ENCODE data around the gene WDFY4. TPM values are rescaled to one million over a fixed set of nuclear protein-coding genes. Genes with fewer than 3 reads are reported as not detected.

WDFY4 gene
- total RNA-seq, 1 experiment from 2014 or later, result not detected

DNA sequence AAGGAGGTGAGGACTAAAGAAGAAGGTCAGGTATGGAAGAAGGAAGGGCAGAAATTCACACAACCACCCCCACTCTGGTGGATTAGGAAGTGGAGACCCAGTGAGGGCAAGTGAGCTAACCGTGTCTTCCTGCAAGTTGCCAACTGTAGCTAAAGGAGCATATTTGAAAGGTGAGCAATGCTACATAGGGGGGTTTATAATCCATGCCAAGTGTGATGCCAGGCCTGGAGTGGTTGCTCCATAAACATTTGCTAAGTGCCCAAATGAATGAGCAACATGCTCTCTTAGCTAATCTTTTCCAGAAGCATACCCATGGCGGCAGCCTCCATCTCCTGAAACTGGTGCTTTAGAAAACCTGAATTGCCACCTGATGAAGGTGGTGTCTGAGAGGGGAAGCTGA, 133.4 kb downstream of the WDFY4 start:
- peaks cover 8 to 10% of the 10 kb centered on the region in 2 experiments for H3K4me1 Mint-ChIP-seq
- Histone ChIP-seq H4K20me1 (ENCODE audit: control insufficient read depth, insufficient read depth, insufficient read length) (no peaks in the 10 kb centered on the region), H2AFZ (ENCODE audit: low read length) (no peak overlapping the region), H3K56ac (ENCODE audit: insufficient read length, low read depth, low read length) (no peak overlapping the region), H2BK12ac (ENCODE audit: insufficient read length, low read depth, low read length) (no peak overlapping the region), H2BK5ac (ENCODE audit: insufficient read length, low read length) (no peak overlapping the region), H3K23me2 (ENCODE audit: insufficient read length, low read depth, low read length, poor library complexity, severe bottlenecking) (no peaks in the 10 kb centered on the region), H3K4ac (ENCODE audit: low read depth, low read length) (no peak overlapping the region), H3K18ac (ENCODE audit: insufficient read length, low read depth, low read length) (no peak overlapping the region), H2BK20ac (ENCODE audit: low read depth, low read length, poor library complexity, severe bottlenecking) (no peak overlapping the region), H3K4me2 (ENCODE audit: insufficient read depth, insufficient read length, low read length) (no peak overlapping the region), H4K8ac (replicated peaks; ENCODE audit: insufficient read length, low read depth, low read length) (no peak overlapping the region), H3K23ac (ENCODE audit: insufficient read length, low read depth, low read length) (no peak overlapping the region), H4K91ac (ENCODE audit: insufficient read length, low read depth, low read length) (no peak overlapping the region), H3K79me1 (ENCODE audit: insufficient read depth, low read depth, low read length, poor library complexity, severe bottlenecking) (no peaks in the 10 kb centered on the region), H2BK120ac (ENCODE audit: low read depth, low read length, poor library complexity, severe bottlenecking) (no peak overlapping the region), H3K79me2 (ENCODE audit: insufficient read depth, low read length) (no peaks in the 10 kb centered on the region), H3K4me1 (ENCODE audit: insufficient read depth, low read length) (no peaks in the 10 kb centered on the region), H2AK5ac (ENCODE audit: insufficient read length, low read length) (no peak overlapping the region), H3K27ac (ENCODE audit: insufficient read length, low read depth, low read length) (no peak overlapping the region), H2BK15ac (ENCODE audit: low read depth, low read length) (no peak overlapping the region), H3K27me3 (ENCODE audit: insufficient read depth, low read length) (peaks cover 4% of the 10 kb centered on the region; the same call in 1 of the 2 replicates), H3K9ac (ENCODE audit: extremely low read depth, insufficient read length, low read length) (no peak overlapping the region), H3K9me3 (ENCODE audit: control insufficient read depth, low read depth, low read length) (no peaks in the 10 kb centered on the region), H3T11ph (ENCODE audit: low read length) (no peak overlapping the region), H3K14ac (ENCODE audit: insufficient read depth, low read length) (no peak overlapping the region), H4K5ac (ENCODE audit: insufficient read length, low read depth, low read length) (no peak overlapping the region)
- no peak overlapping the region for H3K4me3 Mint-ChIP-seq
- no peak overlapping the region for H3K27ac Mint-ChIP-seq
- H3K9me3 Mint-ChIP-seq, result no peaks in the 10 kb centered on the region; a peak in 1 of 5 replicates
- H3K36me3 Mint-ChIP-seq (ENCODE audit: insufficient read depth in 1 of 3, low read depth in 3 of 3), result no peaks in the 10 kb centered on the region
- no peak for TF ChIP-seq CTCF (conservative IDR thresholded peaks at IDR 0.05)
- WGBS (ENCODE audit: extremely low coverage, insufficient read length, low lambda C conversion rate), result no CpG with 5 or more reads among the region's 2 CpGs
- no peak for DNase-seq
- H3K27me3 Mint-ChIP-seq (ENCODE audit: low read depth), result peaks cover 6% of the 10 kb centered on the region

Measured in H9 (cell line).